ENCODE measurements around the gene ANO8. TPM values are rescaled to one million over a fixed set of nuclear protein-coding genes. Genes with fewer than 3 reads are reported as not detected.

The ANO8 gene
- total and polyA plus RNA-seq, 11 donors: 4.8 to 11.0 (median 7.9) TPM

- Histone ChIP-seq H3K4me1 (peaks cover 0 to 40% (median 28%) of the 10 kb centered on the region in 12 donors), H3K27ac (peak overlapping the region in 11 of 12 donors; percentile 73 to 97 (median 93)), H3K36me3 (peaks cover 0 to 22% (median 8%) of the 10 kb centered on the region in 9 donors), H3K9me3 (no peaks in the 10 kb centered on the region), H3K27me3 (no peaks in the 10 kb centered on the region), H3K4me3 (peak overlapping the region; percentile 45 to 96 (median 76))
- intact Hi-C loops (cut with DNase I): loop anchor here in 2 of 10 donors (2.0 kb wide), 2 partner anchors 33 to 71 kb away; partner anchors contain the start of genes BABAM1 (in 1 of the 2) and MRPL34 (in 1 of the 2)
- ATAC-seq: no peak
- WGBS, 4 donors: 7 to 69% (median 9%) methylated on average over 4 to 50 of the region's 50 CpGs
- no peak for TF ChIP-seq CTCF (IDR thresholded peaks at IDR 0.05)
- TF ChIP-seq POLR2A (IDR thresholded peaks at IDR 0.05): no peak
- DNase-seq: no peak
Measured at GRCh38 chr19:17337675-17338432, 3.2 kb upstream of the ANO8 start.

GRCh38 chr19:17336872-17337674 lies 2.4 kb upstream of the ANO8 start, which contains the start of gene GTPBP3:
GTPBP3 (plus strand) TSS chr19:17337553; CDS start chr19:17337612, 59 bp downstream.
- peak; percentile 95 to 98 (median 97) for DNase-seq
- intact Hi-C loops (cut with DNase I): loop anchor here in 2 of 10 donors (2.0 kb wide), 2 partner anchors 32 to 70 kb away; partner anchors contain the start of genes BABAM1 (in 1 of the 2) and MRPL34 (in 1 of the 2)
- WGBS, 4 donors: 0 to 1% (median 0%) methylated on average over 28 to 41 of the region's 41 CpGs
- Histone ChIP-seq H3K27ac (peak within 1 kb of the TSS; percentile 76 to 97 (median 92)), H3K4me1 (peaks cover 0 to 40% (median 28%) of the 10 kb centered on the region in 12 donors), H3K9me3 (no peaks in the 10 kb centered on the region), H3K36me3 (peaks cover 0 to 16% (median 7%) of the 10 kb centered on the region in 9 donors), H3K27me3 (no peaks in the 10 kb centered on the region), H3K4me3 (peak within 1 kb of the TSS; percentile 45 to 96 (median 76))
- peak; percentile 90 to 96 (median 94) for ATAC-seq
- TF ChIP-seq POLR2A (IDR thresholded peaks at IDR 0.05) (peak in 1 of 2 donors; percentile 8), CTCF (IDR thresholded peaks at IDR 0.05) (no peak)

DNA sequence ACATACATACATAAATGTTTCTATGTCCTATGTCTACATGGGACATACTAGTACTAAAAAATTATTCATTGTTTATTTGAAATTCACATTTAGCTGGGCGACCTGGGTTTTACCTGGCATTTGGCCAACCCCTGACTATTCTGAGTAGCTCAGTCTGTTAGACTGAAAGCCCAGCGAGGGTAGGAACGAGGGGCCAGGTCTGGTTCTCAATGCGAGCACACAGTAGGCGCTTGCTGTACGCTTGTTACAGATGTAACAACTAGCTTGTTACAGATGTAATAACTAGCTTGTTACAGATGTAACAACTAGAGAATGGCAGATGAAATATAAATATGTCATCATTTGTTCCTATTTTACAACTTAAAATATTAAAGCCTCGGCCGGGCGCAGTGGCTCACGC lies 920 bp upstream of the ANO8 start:
- Histone ChIP-seq H3K4me1 (peaks cover 0 to 40% (median 28%) of the 10 kb centered on the region in 12 donors), H3K9me3 (no peaks in the 10 kb centered on the region), H3K27me3 (no peaks in the 10 kb centered on the region), H3K27ac (peak overlapping the region in 1 of 12 donors; percentile 94), H3K4me3 (peak overlapping the region in 6 of 12 donors; percentile 78 to 93 (median 80)), H3K36me3 (peaks cover 0 to 7% (median 0%) of the 10 kb centered on the region in 9 donors)
- ATAC-seq (no peak), DNase-seq (no peak)
- WGBS, 4 donors: 66 to 73% (median 72%) methylated on average over 10 of the region's 10 CpGs
- TF ChIP-seq CTCF (IDR thresholded peaks at IDR 0.05) (no peak), POLR2A (IDR thresholded peaks at IDR 0.05) (no peak)
- intact Hi-C loops (cut with DNase I): loop anchor here in 1 of 10 donors (2.0 kb wide), 1 partner anchor 27 kb away; the partner anchor contains the start of gene DDA1
